Activated CD4-positive, CD25-positive, alpha-beta regulatory T cell treated with anti-CD3 and anti-CD28 coated beads, Interleukin-2, amount 50 U/mL, for 72 hours (primary cell): ENCODE data around the gene RAB31.
"Not testable (repeated sequence)": the region's sequence is repeated elsewhere in the genome, so short reads cannot be mapped to it uniquely, and the experiment has no call there.

Experiments
- DNase-seq: peaks from one replicate; pipeline ENCODE4 v3.0.0; 2021

Gene RAB31

DNA sequence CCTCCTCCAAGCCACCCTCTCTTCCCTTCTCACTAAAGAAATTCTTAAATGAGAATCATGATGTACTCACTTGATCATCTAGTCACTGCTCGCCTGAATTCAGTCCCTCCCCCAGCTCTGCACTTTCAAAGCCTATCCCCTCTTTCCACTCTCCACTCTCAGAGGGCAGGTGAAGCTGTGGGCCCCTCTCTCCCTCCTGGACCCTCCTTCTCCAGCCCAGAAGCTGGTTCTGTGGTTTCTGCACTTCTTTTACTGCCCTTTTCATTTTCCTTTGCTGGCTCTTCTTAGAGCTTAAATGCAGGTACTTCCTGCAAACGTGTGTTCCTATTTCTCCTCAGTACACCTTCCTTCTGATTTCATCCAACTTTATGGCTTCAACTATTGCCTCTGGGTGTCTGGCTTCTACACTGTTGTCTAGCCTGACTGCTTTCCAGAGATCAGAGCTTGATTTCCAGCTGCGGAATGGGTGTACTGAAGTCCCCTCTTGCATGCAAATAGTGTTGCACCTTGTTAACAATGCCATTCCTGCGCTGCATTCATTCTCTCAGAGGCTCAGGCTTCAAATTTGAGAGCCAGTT, 162.4 kb downstream of the RAB31 start:
- no peak for DNase-seq

DNA sequence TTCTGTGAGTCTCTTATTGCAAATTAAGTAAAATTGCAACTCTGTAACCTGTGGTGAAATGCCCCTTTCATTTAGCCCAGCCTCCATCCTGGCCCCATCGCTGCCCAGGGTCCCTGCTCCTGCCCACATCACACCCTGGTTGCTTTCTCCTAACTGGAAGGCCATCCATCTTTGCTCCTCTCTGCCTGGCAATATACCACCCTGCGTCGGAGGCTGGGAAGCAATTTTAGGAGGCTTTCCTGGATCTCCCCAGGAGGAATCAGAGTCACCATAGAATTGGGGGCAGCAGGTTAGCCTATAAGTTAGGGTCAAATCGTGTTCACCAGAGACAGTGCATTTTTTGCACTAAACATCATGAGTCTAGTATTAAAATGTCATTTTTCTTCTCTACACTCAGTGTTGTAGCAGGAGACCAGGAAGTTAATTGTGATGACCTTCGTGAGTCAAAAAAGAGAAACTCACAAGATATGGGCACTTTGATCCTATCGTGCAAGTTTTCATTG, 163.2 kb downstream of the RAB31 start:
- no peak for DNase-seq

DNA sequence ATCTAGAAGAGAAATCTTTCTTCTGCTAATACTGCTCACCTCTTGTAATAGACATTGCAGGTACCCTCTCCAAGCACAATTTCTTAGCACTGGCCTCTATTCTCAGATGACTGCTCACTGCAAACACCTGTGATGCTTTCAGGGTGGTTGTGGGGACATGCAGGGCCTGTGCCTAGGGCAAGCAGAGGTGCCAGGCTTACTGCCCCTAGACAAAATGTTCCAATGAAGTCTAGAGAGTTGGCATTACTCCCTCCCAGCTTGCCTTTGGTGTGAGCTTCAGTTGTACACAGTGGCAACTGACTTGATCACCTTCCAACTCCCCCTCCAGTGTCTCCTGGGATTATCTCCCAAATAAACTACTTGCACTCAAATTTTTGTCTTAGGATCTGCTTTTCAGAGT, 164.7 kb downstream of the RAB31 start:
- no peak for DNase-seq

DNA sequence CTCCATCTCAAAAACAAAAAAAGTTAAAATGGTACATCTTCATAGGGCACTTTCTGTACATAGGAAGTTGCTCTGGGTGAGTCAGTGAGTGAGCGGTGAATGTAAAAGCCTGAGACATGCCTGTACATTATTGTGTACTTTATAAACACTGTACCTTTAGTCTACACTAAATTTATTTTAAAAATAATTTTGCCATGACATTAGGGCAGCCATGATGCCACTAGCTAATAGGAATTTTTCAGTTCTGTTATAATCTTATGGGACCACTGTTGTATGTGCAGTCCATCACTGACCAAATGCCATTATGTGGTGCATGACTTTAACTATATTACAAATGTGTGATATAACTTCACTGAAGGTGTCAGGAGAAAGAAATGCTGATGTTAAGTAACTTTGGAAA, 166.6 kb downstream of the RAB31 start:
- no peak for DNase-seq

DNA sequence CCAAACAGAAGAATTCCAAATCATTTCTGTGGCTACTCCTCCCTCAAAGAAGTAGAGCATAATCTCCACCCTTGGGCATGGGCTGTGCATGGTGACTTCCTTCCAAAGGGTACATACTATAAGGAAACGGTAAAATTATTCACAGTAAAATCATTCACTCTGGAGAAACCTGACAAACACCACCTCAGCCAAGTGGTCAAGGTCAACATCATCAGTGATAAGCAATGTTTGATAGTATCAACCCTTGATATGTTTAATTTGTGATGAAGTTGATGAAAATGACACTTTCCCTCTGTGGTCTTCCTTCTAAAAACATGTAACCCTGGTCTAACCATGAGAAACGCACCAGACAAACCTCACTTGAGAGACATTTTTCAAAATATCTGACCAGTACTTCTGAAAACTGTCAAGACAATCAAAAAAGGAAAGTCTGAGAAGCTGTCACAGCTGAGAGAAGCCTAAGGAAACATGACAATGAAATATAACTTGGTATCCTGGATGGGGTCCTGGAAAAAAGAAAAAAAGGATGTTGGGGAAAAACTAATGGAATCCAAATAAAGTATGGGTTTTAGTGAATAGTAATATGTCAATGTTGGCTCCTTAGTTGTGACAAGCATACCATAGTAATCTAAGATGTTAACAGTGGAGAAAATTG, 168.2 kb downstream of the RAB31 start:
- DNase-seq = no peak

DNA sequence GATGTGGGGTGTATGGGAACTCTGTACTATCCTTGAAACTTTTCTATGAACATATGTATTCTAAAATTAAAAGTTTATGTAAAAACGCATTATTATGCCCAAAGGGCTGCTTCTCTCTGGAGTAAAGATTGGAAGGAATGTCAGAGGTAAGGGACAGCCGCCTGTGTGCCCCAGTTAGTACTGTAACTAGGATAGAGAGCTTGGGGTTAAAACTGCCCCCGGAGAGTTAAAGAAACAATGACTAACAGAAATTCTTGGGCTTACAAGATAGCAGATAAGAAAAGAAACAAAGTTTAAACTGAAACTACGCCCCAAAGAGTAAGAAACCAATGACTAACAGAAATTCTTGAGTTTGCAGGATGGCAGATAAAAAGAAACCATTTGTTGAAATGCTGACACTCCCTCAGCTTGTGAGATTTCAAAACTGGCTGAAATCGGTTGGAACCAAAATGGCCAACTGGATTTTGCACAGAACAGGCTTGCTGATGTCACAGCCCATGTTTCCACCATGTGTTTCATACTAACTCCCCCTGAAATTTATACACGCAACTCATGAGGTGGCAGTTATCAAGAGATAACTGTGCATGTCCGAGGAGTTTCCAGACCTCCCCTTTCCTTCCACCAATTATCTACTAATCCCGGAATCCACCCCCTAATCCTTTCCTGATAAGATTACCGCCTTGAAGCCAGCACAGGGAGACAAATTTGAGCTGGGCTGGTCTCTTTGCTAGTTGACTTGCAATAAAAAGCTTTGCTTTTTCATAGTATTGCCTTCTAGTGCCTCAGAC, 169.0 kb downstream of the RAB31 start:
- DNase-seq = no peak

DNA sequence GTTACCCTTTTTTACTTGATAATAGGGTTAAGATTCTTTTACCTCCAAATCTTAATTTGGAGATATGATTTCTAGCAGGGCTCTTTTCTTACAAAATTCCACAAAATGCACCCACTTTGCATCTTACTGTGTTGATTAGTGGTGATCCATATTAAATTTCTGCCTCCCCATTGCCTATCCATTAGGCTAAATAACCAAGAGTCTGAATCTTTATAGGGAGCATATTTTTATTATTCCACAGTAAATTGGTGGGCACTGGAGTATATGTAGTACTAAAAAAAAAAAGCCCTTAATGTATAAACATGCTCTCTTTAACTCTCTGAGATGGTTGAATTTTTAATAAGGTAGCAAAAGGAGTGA, 169.5 kb downstream of the RAB31 start:
- no peak for DNase-seq

DNA sequence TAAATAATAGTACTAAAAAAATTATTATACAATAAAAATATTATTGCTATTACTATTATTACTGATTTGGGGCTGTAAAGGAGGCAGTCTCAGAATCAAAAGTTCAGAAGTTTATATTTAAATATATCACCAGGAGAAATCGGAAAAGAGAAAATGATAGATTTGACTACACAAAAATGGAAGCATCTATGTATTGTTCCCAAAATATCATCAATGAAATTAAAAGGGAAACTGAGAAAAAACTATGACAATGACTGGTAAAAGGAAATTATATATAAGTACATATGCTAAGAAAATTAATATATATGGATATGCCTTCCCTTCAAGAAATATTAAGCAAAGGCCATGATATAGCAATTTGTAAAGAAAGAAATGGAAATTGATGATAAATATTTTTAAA, 170.0 kb downstream of the RAB31 start:
- no peak for DNase-seq

DNA sequence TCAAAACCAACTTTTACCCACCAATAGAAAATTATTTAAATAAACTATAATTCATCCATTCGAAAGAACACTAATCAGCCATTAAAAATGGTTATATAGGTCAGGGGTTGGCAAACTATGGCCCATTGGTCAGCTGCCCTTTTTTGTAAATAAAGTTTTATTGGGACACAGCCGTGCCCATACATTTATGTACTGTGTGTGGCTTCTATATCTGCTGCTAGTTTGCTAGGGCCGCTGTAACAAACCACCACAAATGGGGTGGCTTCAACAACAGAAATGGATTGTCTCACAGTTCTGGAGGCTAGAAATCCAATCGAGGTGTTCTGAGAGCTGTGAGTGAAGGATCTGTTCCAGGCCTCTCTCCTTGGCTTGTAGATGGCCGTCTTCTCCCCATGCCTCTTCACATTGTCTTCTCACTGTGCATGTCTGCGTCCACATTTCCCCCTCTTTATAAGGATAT, 170.7 kb downstream of the RAB31 start:
- no peak for DNase-seq

DNA sequence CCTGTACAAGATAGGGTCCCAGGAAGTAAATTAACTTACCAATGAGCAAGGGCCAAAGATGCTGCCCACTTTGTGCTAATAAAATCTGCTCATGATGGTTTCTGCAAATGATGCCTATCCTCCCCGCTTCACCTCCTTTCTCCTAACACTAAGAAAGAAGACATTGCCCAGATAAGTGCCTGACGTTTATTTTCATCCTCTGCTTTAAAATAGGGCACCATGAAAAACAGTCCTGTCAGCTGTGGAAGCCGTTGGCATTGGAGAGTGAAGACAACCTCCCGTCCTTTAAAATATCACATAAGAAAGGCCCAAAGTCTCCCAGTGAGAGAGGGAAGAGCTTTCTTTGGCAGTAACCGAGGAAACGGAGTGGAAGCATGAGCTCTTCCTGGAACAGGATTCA, 176.0 kb downstream of the RAB31 start:
- no peak for DNase-seq

DNA sequence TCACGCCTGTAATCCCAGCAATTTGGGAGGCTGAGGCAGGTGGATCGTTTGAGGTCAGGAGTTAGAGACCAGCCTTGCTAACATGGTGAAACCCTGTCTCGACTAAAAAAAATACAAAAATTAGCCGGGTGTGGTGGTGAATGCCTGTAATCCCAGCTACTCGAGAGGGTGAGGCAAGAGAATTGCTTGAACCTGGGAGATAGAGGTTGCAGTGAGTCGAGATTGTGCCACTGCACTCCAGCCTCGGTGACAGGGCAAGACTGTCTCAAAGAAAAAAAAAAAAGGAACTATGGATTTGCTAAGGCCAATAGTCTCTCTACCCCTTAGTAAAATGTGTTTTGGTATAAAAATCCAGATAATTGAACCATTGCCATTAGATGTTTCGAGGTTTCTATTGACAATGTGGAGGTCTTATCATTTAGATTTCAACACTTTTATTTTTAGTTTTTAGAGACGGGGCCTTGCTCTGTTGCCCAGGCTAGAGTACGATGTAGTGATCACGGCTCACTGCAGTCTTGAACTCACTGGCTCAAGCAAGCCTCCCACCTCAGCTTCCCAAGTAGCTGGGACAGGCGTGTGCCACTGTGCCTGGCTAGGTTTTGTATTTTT, 176.5 kb downstream of the RAB31 start:
- DNase-seq = no peak

DNA sequence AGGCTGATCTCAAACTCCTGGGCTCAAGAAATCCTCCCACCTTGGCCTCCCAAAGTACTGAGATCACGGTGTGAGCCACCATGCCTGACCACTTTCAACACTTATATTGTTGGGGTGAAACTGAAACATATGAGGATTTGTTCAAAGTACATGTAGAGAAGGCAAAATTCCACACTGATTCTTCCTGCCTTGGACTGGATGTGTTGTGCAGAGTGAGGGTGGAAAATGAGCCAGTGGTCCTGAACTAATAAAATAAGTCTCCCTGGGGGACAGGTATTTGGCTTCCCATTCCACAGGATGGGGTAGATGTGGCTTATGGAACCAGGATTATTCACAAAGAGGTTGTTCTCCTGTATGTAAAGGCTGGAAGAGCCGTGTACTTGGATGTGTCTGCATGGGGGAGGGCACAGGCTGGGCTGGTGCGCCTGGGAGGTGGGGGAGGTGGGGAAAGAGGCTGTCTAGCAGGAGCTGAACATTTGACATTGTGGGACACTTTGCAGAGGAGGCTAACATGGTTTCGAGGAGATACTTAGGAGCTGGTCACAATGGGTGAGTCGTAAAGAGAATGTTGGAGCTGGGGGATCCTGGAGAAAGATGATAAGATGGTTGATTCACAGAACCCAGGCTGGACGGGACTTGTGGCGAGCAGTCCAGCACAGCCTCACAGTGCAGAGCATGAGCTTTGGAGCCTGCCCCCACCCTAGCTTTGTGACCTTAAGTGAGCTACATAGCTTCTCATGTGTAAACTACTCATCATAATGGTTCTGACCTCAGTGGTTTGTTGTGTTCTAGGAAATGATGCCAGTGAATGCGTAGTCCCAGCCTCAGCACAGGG, 177.3 kb downstream of the RAB31 start, which contains the start of gene TXNDC2:
Gene TXNDC2 (plus strand): TSS at position 804 of the 835 bp plus-strand sequence. CDS start 708 bp downstream, outside the sequence.
- no peak for DNase-seq

DNA sequence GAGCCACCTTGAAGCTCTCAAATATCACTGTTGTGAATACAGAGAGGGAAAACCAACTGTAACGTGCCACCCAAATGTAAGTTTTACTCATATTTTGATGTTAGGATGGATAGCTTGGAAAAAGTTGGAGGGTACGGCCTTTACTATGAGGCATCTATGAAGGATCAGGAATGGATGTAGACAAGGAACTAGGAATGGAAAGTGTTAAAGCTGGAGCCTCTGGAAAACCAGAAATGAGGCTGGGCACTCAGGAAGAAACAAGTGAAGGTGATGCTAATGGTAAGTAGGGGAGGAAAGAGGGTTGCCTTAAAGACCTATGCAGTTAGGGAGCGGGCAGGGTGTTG, 177.9 kb downstream of the RAB31 start:
- DNase-seq = no peak

DNA sequence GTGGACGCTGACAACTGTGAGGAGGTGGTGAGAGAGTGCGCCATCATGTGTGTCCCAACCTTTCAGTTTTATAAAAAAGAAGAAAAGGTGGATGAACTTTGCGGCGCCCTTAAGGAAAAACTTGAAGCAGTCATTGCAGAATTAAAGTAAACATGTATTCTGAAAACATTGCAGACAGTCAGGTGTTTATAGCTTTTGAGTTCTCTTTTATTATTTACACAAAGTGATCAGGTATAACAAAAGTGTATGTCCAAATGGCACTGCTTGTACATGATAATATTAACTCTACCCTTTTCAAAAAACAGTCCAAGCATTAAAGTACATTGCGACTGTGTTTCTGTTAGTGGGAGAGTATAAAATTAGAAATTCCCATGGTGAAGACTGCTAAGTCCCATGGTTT, 179.9 kb downstream of the RAB31 start:
- DNase-seq = no peak

DNA sequence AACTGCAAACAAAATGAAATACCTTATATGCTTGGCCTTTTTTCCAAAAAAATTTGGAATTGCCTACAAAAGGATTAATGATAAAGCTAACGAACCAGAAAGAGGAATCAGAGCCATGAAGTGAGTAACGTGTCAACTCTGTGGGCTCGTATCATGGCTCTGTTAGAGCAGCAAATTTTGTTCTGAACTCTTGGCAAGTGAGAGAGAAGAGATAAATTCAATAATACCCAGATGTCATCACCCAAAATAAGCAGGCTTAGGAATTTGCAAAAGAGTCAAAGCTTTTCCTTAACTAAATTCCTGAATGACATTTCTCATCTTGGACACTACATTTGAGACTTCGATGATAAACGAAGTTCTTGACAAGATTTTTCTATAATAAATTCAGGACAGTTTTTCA, 182.1 kb downstream of the RAB31 start:
- DNase-seq = no peak

DNA sequence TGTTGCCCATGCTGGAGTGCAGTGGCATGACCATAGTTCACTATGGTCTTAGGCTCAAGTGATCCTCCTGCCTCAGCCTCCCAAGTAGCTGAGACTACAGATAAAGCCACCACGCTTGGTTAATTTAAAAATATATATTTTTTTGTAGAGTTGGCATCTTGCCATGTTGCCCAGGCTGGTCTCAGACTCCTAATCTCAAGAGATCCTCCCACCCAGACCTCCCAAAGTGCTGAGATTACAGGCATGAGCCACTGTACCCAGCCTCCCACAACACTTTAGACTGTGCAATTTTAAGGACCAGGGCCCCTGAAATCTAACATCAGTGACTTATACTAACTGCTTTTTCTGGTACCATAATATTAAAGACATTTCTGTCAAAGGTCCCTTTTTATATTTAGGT, 182.9 kb downstream of the RAB31 start:
- DNase-seq = no peak

DNA sequence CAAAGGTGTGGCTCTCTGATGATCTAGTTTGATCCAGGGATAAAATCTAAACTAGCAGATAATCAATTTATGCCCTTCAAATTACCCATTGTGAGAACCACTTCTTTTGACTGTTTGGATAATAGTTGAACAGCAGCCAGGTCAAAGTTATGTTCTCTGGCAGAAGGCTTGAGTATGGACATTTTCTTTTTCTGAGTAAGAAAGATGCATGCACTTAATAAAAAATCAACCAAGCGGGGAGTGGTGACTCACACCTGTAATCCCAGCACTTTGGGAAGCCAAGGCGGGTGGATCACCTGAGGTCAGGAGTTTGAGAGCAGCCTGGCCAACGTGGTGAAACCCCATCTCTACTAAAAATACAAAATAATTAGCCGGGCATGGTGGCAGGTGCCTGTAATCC, 183.4 kb downstream of the RAB31 start:
- DNase-seq = not testable (repeated sequence)

DNA sequence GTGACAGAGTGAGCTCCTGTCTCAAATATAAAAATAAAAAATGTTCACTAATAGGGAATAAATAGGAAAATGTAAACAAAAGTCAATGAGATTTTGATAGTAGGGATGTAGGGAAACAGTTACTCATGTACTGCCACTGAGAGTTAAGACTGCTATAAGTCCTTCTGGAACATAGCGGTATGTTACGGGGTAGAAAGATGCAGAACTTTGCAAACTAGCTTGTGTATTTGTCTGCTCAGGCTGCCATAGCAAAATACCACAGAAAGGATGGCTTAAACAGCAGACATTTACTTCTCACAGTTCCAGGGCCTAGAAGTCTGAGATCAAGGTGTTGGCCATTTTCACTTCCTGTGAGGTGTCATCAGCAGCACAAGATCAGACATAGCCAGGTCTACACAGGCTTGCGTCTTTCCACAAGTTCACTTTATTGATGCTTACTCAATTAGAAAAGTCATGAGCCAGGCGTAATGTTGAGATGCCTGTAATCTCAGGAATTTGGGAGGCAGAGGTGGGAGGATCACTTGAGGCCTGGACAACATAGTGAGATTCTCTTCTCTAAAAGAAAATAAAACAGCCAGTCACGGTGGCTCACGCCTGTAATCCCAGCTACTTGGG, 186.5 kb downstream of the RAB31 start:
- DNase-seq = no peak

DNA sequence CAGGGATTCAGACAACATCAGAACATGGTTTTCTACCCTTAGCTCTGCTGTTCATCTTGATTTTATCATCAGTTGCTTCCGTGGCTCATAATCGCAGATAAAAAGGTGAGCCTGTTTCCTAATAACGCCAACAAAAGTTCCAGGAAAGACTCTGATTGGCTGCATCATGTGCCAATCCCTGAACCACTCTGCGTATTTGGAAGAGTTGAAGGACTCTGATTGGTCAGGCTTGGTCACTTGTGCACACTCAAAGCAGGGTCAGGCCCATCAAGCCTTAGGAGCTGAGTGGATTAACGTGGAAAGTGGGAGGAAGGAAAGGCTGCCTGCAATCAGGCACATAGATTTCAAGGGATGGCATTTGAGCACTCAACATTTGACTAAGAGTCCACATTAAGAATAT, 189.0 kb downstream of the RAB31 start:
- no peak for DNase-seq

DNA sequence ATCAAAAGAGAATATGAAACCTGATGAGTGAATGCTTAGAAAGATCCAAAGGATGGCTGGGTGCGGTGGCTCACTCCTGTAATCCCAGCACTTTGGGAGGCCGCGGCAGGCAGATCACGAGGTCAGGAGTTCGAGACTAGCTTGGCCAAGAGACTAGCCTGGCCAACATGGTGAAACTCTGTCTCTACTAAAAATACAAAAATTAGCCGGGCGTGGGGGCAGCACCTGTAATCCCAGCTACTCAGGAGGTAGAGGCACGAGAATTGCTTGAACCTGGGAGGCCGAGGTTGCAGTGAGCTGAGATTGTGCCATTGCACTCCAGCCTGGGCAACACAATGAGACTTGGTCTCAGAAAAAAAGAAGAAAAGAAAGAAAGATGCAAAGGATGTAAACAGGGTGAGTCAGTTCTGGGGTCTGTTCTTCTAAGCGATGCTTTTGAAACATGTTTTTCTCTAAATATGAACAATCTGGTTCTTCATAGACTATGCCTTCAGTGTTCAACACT, 189.7 kb downstream of the RAB31 start:
- not testable (repeated sequence) for DNase-seq

DNA sequence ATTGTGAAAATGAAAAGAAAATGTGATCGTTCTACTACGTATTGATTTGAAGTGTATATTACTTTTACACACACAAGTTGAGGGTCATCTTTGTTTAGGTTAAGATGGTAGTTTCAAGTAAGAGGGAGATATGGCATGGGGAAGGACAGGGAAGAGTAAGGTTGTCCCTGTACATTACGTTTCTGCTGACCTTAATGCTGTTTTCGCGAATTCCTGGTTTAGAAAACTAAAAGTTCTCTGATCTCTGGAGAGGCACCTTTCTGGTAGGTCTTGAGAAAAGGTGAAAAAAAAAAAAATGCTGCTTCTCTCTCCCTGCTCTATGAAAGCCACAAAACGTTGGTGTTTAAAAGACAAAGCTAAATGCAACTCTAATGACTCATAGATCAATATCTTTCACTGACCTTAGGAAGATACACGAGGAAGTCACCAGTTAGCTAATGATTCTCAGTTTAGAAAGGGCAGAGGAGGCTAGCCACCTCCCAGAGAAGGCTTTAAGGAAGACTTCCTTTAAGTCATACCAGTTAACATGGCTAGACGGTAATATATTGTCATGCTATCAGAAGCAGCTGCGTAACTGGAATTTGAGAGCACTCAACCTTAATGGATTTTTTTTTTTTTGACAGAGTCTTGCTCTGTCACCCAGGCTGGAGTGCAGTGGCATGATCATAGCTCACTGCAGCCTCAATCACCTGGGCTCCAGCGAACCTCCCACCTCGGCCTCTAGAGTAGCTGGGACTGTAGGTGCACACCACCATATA, 190.9 kb downstream of the RAB31 start:
- no peak for DNase-seq
